ENCODE data around the gene SSUH2.

DNA sequence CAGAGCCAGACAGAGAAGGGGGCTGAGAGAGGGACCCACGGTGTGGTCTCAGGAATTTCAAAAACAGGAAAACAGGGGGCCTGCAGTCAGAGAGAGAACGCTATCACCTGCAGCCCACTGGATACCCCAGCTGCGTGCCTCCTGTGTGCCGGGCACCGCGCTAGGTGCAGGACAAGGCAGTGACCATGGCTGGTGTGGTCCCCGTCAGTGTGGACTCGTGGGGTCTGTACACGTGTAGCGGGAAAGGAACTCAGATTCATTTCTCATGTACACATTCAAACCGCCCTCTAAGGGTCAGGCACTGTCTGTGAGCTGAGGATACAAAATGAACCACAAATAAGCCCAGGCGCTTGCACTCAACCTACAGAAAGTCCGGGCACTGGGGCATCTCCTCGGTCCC lies 20.9 kb downstream of the SSUH2 start:
- TF ChIP-seq, protein P1, sequence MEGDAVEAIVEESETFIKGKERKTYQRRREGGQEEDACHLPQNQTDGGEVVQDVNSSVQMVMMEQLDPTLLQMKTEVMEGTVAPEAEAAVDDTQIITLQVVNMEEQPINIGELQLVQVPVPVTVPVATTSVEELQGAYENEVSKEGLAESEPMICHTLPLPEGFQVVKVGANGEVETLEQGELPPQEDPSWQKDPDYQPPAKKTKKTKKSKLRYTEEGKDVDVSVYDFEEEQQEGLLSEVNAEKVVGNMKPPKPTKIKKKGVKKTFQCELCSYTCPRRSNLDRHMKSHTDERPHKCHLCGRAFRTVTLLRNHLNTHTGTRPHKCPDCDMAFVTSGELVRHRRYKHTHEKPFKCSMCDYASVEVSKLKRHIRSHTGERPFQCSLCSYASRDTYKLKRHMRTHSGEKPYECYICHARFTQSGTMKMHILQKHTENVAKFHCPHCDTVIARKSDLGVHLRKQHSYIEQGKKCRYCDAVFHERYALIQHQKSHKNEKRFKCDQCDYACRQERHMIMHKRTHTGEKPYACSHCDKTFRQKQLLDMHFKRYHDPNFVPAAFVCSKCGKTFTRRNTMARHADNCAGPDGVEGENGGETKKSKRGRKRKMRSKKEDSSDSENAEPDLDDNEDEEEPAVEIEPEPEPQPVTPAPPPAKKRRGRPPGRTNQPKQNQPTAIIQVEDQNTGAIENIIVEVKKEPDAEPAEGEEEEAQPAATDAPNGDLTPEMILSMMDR (IDR thresholded peaks at IDR 0.05): no peak
- TF ChIP-seq POLR2A (IDR thresholded peaks at IDR 0.05): no peak
